ENCODE measurements around the gene SLA2.
"Not testable (repeated sequence)": the region's sequence is repeated elsewhere in the genome, so short reads cannot be mapped to it uniquely, and the experiment has no call there.

SLA2 gene, protein sequence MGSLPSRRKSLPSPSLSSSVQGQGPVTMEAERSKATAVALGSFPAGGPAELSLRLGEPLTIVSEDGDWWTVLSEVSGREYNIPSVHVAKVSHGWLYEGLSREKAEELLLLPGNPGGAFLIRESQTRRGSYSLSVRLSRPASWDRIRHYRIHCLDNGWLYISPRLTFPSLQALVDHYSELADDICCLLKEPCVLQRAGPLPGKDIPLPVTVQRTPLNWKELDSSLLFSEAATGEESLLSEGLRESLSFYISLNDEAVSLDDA

GRCh38 chr20:36645998-36646397, at the start of gene SLA2:
Gene SLA2, minus strand, starts transcription at chr20:36646196. Its CDS starts 4,861 bp downstream, at chr20:36641335.
- DNase-seq, result no peak

GRCh38 chr20:36695467-36695866, 49.5 kb upstream of the SLA2 start:
- not testable (repeated sequence) for DNase-seq

GRCh38 chr20:36688630-36689029, 42.6 kb upstream of the SLA2 start:
- no peak for DNase-seq

DNA sequence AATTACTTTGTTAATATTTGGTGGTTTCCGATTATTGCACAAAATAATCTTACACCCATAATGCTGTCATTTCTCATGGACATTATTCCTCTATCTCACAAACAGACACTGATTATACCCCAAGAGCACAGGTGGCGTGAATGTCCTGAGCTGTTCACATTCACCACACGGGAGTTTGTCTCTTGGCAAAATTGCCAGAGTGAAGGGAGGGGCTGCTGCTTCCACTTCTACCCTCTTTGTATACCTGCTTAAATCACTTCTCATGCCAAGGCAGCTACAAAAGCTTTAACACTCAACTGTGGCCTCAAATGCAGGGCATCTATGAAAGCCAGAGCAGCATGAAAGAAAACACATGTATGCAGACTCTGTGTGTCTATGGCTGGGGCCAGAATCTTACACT, 41.9 kb upstream of the SLA2 start:
- no peak for DNase-seq

- no peak for DNase-seq
These were observed 40.9 kb upstream of the SLA2 start for GRCh38 chr20:36686944-36687343.

DNA sequence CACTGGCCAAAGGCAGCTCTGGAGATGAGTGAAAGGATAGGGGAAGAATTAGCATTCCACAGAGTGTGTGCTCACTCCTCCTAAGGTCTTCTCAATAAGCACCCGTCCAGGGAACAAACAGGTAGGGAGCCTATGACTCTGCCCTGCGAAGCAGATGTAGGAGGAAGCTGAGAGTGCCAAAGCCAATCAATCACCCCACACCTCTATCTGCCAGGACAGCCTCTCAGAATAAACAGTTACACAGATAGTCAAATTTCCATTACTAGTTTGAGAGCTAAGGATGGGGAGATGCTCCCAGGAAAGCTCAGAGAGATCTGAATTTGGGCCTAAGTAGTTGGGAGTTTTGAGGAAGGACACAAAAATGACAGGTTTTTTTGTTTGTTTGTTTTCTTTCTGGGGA, 40.5 kb upstream of the SLA2 start:
- no peak for DNase-seq

- no peak for DNase-seq
These were observed 38.8 kb upstream of the SLA2 start for GRCh38 chr20:36684747-36685146.

DNA sequence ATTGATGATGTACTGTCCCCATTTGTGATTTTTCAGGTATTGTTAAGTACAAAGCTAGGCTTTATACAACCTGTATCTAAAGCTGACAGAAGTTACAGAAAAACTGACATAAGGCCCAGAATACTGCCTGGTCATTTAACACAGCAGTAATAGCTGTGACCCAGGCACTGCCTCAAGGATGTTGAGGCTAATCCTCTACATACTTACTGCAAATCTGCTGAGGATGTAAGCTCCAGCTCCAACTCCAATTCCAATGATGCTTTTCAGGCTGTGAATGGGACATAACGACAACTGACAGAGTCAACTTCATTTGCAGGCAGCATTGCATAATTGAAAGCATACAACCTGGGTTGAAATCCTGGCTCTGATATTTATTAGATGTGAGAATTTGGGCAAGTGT, 36.3 kb upstream of the SLA2 start:
- no peak for DNase-seq

GRCh38 chr20:36677422-36677771, 31.4 kb upstream of the SLA2 start:
- no peak for DNase-seq

DNA sequence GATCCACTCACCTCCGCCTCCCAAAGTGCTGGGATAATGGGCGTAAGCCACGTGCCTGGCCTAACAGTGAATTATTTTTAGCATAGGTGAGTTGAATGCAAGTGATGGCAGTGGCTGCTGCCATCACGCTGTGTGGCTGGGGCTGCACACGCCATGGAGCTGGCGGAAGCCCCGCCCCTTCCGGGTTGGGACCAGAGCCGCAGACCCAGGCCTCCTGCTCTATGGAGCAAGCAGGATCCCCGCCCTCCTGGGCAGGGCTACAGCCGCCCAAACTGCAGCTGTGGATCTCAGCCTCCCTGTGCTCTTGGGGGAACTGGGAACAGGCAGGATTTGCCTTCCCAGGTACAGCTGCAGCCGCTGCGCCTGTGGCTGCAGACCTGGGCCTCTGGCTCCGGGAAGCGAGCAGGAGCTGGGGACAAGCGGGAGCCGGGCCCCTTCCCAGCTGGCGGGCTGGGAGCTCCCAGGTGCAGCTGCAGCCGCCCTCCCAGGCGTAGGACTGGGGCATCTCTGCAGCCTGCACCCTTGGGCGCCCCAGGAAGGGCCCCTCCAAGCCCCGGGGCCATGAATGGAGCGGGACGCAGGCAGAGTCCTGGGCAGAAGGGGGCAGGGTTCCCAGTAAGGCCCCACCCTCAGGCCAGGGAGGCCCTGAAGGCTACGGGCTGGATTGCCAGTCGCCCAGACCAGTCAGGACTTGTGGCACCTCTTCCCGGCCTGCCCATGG, 30.9 kb upstream of the SLA2 start:
- no peak for DNase-seq

GRCh38 chr20:36675545-36675944, 29.5 kb upstream of the SLA2 start:
- DNase-seq, result not testable (repeated sequence)

GRCh38 chr20:36672991-36673390, 27.0 kb upstream of the SLA2 start:
- DNase-seq, result no peak

DNA sequence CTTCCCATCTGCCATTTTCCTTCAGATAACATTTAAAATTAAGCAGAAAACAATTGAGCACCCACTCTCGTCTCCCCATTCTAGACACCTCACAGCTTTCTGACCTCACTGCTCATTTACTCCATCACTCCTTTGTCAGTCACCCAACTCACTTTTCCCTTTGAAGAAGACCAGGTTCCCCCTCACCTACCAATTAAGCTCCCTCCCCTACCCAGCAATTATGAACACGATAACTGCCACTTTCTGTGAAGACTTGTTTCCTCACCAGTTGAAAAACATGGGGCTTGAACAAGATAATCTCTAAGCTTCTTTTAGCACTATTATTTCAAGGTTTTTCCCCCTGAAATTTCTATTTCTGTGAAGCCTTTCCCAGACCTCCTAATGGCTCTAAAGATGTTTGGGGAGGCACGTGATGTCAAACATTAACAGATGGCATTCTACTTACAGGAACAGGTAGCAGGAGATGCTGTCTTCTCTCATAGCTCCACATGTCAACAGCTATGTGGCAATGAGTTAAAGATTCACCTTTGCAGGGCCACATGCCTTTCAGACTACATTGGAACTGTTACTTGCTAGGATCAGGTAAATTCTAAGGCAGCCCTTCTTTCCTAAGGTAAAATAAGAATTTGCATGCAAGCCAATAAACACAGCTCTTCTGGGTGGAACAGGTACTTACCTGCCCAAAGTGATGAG, 24.8 kb upstream of the SLA2 start:
- no peak for DNase-seq

- no peak for DNase-seq
These were observed 20.3 kb upstream of the SLA2 start for GRCh38 chr20:36666181-36666740.

DNA sequence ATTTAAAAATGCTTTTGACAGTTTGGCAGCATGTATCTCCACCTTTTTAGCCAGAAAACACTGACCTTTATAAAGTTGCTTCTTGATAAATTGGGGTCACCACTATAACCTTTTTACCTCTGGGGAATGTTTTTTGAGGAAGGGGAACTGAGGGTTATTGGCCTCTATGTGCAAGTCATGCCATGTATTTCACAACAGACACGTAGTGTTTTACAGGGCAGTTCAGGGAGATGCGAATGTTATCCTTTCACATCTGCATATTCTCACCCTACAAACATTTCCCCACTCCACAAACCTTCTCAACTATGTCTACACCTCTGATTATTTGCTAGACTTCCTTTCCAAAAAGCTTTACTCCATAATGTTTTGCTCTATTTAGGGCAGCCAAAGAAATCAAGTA, 17.0 kb upstream of the SLA2 start:
- no peak for DNase-seq

DNA sequence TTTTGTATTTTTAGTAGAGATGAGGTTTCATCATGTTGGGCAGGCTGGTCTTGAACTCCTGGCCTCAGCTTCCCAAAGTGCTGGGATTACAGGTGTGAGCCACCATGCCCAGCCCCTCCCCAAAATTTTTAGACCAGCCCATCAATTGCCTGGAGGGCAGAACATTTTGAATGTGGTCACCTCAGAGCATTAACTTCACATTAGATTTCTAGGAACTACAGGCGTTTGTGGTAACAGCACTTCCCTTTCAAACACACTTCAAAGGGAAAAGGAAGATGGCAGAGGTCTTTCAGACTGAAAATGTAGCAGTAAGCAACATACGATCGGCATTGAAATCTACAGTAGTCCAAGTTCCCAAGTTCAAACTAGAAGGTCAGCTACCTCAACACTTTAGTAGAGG, 12.3 kb upstream of the SLA2 start:
- DNase-seq, result no peak

GRCh38 chr20:36656733-36657132, 10.7 kb upstream of the SLA2 start:
- DNase-seq, result no peak

GRCh38 chr20:36655004-36655403, 9.0 kb upstream of the SLA2 start:
- DNase-seq, result no peak

- DNase-seq, result no peak
These were observed 8.5 kb upstream of the SLA2 start for GRCh38 chr20:36654506-36654905.

- DNase-seq, result no peak
These were observed 7.5 kb upstream of the SLA2 start for GRCh38 chr20:36653456-36653855.

DNA sequence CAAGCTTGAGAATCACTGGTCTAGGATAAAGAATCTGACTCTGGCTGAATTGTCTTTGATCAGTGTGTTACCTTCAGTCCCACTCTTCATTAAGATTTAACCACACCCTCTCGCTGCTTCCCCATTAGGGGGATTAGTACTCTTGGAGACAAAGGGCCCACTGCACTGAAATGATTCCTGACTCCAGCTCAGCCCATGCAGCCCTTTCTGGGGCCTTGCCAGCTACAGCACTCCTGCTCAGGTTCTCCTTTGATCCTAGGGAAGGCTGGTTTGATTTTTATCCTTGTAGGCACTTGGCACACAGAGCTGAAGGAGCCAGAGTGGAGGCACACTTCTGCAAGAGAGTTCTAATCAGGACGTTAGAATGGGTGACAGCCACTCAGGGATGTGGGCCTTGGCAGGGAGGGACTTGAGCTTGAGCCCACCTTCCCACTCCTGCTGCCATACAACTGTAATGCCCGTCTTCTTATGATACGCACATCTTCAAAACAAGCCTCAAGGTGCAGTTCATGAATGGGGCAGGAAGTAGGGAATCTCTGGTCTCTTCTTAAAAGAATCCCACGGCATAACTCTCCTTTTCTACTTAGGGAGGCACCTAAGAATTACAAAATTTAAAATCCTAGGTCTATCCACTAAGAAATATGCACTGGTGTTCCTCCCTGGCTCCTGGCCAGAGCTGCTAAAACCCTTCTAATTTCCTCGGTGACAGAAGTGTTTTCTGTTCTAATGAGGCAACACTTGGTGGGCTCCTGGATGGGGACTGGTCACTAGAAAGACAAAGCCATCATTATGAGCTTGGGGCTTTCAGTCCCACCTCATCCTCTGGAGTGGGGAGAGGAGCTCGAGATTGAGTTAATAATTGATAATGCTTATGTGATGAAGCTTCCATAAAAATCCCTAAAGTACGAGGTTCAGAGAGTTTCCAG, 1.5 kb upstream of the SLA2 start:
- DNase-seq, result no peak

DNA sequence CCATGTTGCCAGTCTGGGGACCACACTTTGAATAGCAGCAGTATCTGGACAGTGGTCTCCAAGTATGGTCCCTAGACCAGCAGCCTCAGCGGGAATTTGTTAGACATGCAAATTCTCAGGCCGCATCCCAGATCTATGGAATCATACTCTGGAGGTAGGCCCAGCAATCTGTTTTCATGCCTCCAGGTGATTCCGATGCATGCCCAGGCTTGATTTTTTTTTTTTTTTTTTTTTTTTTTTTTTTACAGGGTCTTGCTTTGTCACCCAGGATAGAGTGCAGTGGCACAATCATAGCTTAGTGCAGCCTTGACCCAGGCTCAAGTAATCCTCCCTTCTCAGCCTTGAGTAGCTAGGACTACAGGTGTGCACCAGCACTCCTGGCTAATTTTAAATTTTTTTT, 682 bp upstream of the SLA2 start:
- DNase-seq, result no peak

DNA sequence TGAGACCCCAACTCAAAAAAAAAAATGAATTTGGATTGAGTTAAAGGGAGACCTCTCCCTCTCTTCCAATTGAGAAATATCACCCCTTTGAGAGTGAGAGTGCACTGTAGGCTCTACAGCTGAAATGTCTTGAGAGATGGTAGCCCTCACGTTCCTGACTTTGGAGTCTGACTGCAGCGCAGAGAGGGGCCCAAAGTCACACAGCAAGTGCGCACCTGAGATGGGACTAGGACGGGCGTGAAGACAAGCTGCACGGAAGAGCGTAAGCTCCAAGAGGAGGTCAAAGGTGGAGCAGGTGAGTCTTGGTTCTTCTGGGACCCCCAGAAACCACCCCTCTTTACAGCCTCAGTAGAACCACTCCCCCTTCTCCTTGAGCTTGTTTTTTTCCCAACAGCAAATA, 643 bp downstream of the SLA2 start:
- no peak for DNase-seq
